Hepatocyte (in vitro differentiated cells): ENCODE results near the gene AEBP1. TPM values are rescaled to one million over a fixed set of nuclear protein-coding genes. Genes with fewer than 3 reads are reported as not detected.

Experiments used
- DNase-seq: peaks from one replicate; pipeline ENCODE4 v3.0.0-alpha.2; 2016; ENCODE audit warnings: low spot score
- H2AFZ ChIP-seq: fragments of 200-600 bp; sonication (generic); 2 replicates; pipeline ENCODE4 v1.6.0; 2016; ENCODE audit warnings: antibody characterized with exemption, mild to moderate bottlenecking
- H3K27ac ChIP-seq: fragments of 200-600 bp; sonication (generic); 2 replicates; pipeline ENCODE4 v1.5.1; 2016; ENCODE audit warnings: mild to moderate bottlenecking
- H3K27me3 ChIP-seq: fragments of 200-600 bp; sonication (generic); 2 replicates; pipeline ENCODE4 v1.6.1; 2016
- H3K36me3 ChIP-seq: fragments of 200-600 bp; sonication (generic); replicated peaks from 2 replicates; pipeline ENCODE4 v1.5.1; 2016; ENCODE audit warnings: low read depth; ENCODE audit not compliant: insufficient read depth
- H3K4me1 ChIP-seq: fragments of 200-600 bp; sonication (generic); 2 replicates; pipeline ENCODE4 v1.5.1; 2016; ENCODE audit warnings: mild to moderate bottlenecking, moderate library complexity; ENCODE audit not compliant: insufficient read depth
- H3K4me2 ChIP-seq: fragments of 200-600 bp; sonication (generic); 2 replicates; pipeline ENCODE4 v1.6.0; 2016
- H3K4me3 ChIP-seq: fragments of 200-600 bp; sonication (generic); 2 replicates; pipeline ENCODE4 v1.5.1; 2016; ENCODE audit warnings: mild to moderate bottlenecking
- H3K79me2 ChIP-seq: fragments of 200-600 bp; sonication (generic); 2 replicates; pipeline ENCODE4 v1.6.0; 2017; ENCODE audit warnings: mild to moderate bottlenecking
- H3K9me2 ChIP-seq: fragments of 200-600 bp; sonication (generic); replicated peaks from 2 replicates; pipeline ENCODE4 v1.6.0; 2017; ENCODE audit warnings: mild to moderate bottlenecking; ENCODE audit not compliant: insufficient read depth
- H3K9me3 ChIP-seq: fragments of 200-600 bp; sonication (generic); 2 replicates; pipeline ENCODE4 v1.5.1; 2016; ENCODE audit warnings: low read depth, mild to moderate bottlenecking
- H4K20me1 ChIP-seq: fragments of 200-600 bp; sonication (generic); 2 replicates; pipeline ENCODE4 v1.6.0; 2016; ENCODE audit warnings: mild to moderate bottlenecking; ENCODE audit not compliant: insufficient read depth, poor library complexity, severe bottlenecking
- CTCF ChIP-seq: fragments of 200-600 bp; sonication (generic); IDR thresholded peaks from 2 replicates; pipeline ENCODE4 v1.5.1; 2016; ENCODE audit warnings: antibody characterized with exemption, mild to moderate bottlenecking; ENCODE audit not compliant: poor library complexity
- EZH2 ChIP-seq: fragments of 200-600 bp; sonication (generic); IDR thresholded peaks from 2 replicates; pipeline ENCODE4 v1.6.1; 2016; ENCODE audit warnings: antibody characterized with exemption, mild to moderate bottlenecking, borderline replicate concordance
- EZH2phosphoT487 ChIP-seq: fragments of 200-600 bp; sonication (generic); IDR thresholded peaks from one replicate; pipeline ENCODE4 v1.6.1; 2018; ENCODE audit warnings: antibody characterized with exemption, mild to moderate bottlenecking, low read depth, moderate library complexity; ENCODE audit not compliant: unreplicated experiment, severe bottlenecking
- WGBS: methylation state at CpG from one replicate; pipeline ENCODE4 v1.1.6; 2016; ENCODE audit warnings: low lambda C conversion rate; ENCODE audit errors: missing lambda C conversion rate; 5-methylcytosine and 5-hydroxymethylcytosine counted together
- polyA plus RNA-seq: library from polyadenylated mRNA; unstranded; fragments of >200 nt; fragmentation: Nextera tagmentation; extraction: Ambion mirVana; gene quantifications from 2 replicates; pipeline ENCODE4 v1.2.1, GENCODE V29; 2016
- total RNA-seq: library from RNA; depleted of rRNA; stranded (reverse); fragments of >200 nt; gene quantifications from 2 replicates; pipeline ENCODE4 v1.2.3, GENCODE V29; 2014

The AEBP1 gene
- total and polyA plus RNA-seq, 2 experiments from 2014 or later, result 26.7 to 108 TPM

- Histone ChIP-seq H3K27me3 (no peaks in the 10 kb centered on the region), H2AFZ (no peak overlapping the region), H3K9me3 (no peaks in the 10 kb centered on the region), H3K36me3 (no peaks in the 10 kb centered on the region), H4K20me1 (no peaks in the 10 kb centered on the region), H3K4me2 (no peak overlapping the region), H3K27ac (no peak overlapping the region), H3K79me2 (no peaks in the 10 kb centered on the region), H3K4me3 (no peak overlapping the region), H3K9me2 (no peaks in the 10 kb centered on the region), H3K4me1 (no peaks in the 10 kb centered on the region)
- TF ChIP-seq EZH2phosphoT487 (no peak), CTCF (no peak), EZH2 (no peak)
- 100% methylated on average over 2 of the region's 2 CpGs for WGBS
- DNase-seq, result no peak
Measured at GRCh38 chr7:44161371-44161770, 57.2 kb downstream of the AEBP1 start.

GRCh38 chr7:44162179-44162578 lies 58.0 kb downstream of the AEBP1 start:
- no peak for TF ChIP-seq EZH2
- no peak for TF ChIP-seq EZH2phosphoT487
- TF ChIP-seq CTCF, result no peak
- Histone ChIP-seq H3K79me2 (no peaks in the 10 kb centered on the region), H3K4me3 (no peak overlapping the region), H3K4me2 (no peak overlapping the region), H3K36me3 (no peaks in the 10 kb centered on the region), H3K27me3 (no peaks in the 10 kb centered on the region), H3K9me3 (no peaks in the 10 kb centered on the region), H2AFZ (no peak overlapping the region), H3K4me1 (no peaks in the 10 kb centered on the region), H3K27ac (no peak overlapping the region), H4K20me1 (no peaks in the 10 kb centered on the region), H3K9me2 (no peaks in the 10 kb centered on the region)
- DNase-seq, result no peak
- 92% methylated on average over 4 of the region's 4 CpGs for WGBS

GRCh38 chr7:44162785-44163395 lies 58.7 kb downstream of the AEBP1 start:
- Histone ChIP-seq H3K4me2 (no peak overlapping the region), H2AFZ (no peak overlapping the region), H3K27ac (no peak overlapping the region)

More at GRCh38 chr7:44162785-44163395, 58.7 kb downstream of the AEBP1 start:
- DNase-seq, result no peak
- Histone ChIP-seq H3K4me1 (no peaks in the 10 kb centered on the region), H3K9me2 (no peaks in the 10 kb centered on the region), H3K9me3 (no peaks in the 10 kb centered on the region), H3K27me3 (no peaks in the 10 kb centered on the region), H4K20me1 (no peaks in the 10 kb centered on the region), H3K4me3 (no peak overlapping the region), H3K36me3 (no peaks in the 10 kb centered on the region), H3K79me2 (no peaks in the 10 kb centered on the region)
- TF ChIP-seq CTCF (no peak), EZH2 (no peak), EZH2phosphoT487 (no peak)
- WGBS, result 62% methylated on average over 1 of the region's 1 CpG
